SU-DHL-6 (cell line): ENCODE results near the gene CBLB.

Experiments
- H2AFZ ChIP-seq: fragments of 200-600 bp; sonication (generic); 2 replicates; pipeline ENCODE4 v1.6.1; 2014; ENCODE audit warnings: low read depth, mild to moderate bottlenecking, moderate library complexity, mixed read lengths, antibody characterized with exemption, low read length; ENCODE audit not compliant: severe bottlenecking
- H3F3A ChIP-seq: fragments of 200-600 bp; shearing (Covaris generic); 2 replicates; pipeline ENCODE4 v1.6.0; 2016; ENCODE audit warnings: antibody characterized with exemption, mild to moderate bottlenecking; ENCODE audit not compliant: insufficient read depth
- H3K27ac ChIP-seq: fragments of 200-600 bp; sonication (generic); 2 replicates; pipeline ENCODE4 v1.5.1; 2016; ENCODE audit warnings: low read depth, mild to moderate bottlenecking, low read length, moderate library complexity, mixed read lengths
- H3K27me3 ChIP-seq: fragments of 200-600 bp; sonication (generic), shearing (Covaris generic); 2 replicates; pipeline ENCODE4 v1.6.0; 2014; ENCODE audit warnings: mild to moderate bottlenecking, low read length
- H3K36me3 ChIP-seq: fragments of 200-600 bp; sonication (generic); 2 replicates; pipeline ENCODE4 v1.6.1; 2014; ENCODE audit warnings: mild to moderate bottlenecking, low read length, mixed read lengths
- H3K4me2 ChIP-seq: fragments of 300-600, 200-600 bp; shearing (Covaris generic), sonication (generic); 2 replicates; pipeline ENCODE4 v1.6.0; 2014; ENCODE audit warnings: low read length, low read depth, mild to moderate bottlenecking; ENCODE audit not compliant: poor library complexity, severe bottlenecking
- H3K4me3 ChIP-seq: fragments of 200-600 bp; sonication (generic); 2 replicates; pipeline ENCODE4 v1.5.1; 2014; ENCODE audit warnings: antibody characterized with exemption, low read length, mild to moderate bottlenecking, mixed read lengths; ENCODE audit not compliant: insufficient read depth, poor library complexity, severe bottlenecking
- H3K79me2 ChIP-seq: fragments of 200-600 bp; sonication (generic); 2 replicates; pipeline ENCODE4 v1.6.1; 2014; ENCODE audit warnings: mild to moderate bottlenecking, low read length, moderate library complexity; ENCODE audit not compliant: insufficient read depth
- H3K9ac ChIP-seq: fragments of 200-600 bp; sonication (generic); 2 replicates; pipeline ENCODE4 v1.7.0; 2014; ENCODE audit warnings: mild to moderate bottlenecking, low read length
- H3K9me2 ChIP-seq: fragments of 200-600 bp; sonication (generic); replicated peaks from 2 replicates; pipeline ENCODE4 v1.6.1; 2014; ENCODE audit warnings: low read length; ENCODE audit not compliant: insufficient read depth
- H3K9me3 ChIP-seq: fragments of 200-600 bp; sonication (generic); 2 replicates; pipeline ENCODE4 v1.6.1; 2014; ENCODE audit warnings: low read length, mixed read lengths; ENCODE audit not compliant: insufficient read depth
- H4K20me1 ChIP-seq: fragments of 200-600 bp; sonication (generic); 2 replicates; pipeline ENCODE4 v1.6.1; 2014; ENCODE audit warnings: low read depth, mild to moderate bottlenecking, antibody characterized with exemption, low read length, moderate library complexity, mixed read lengths
- CTCF ChIP-seq: fragments of 200-600 bp; sonication (generic); IDR thresholded peaks from one replicate; pipeline ENCODE4 v1.5.1; 2017; ENCODE audit warnings: antibody characterized with exemption, mild to moderate bottlenecking, low read length, moderate library complexity; ENCODE audit not compliant: insufficient read depth, poor library complexity, severe bottlenecking
- EZH2phosphoT487 ChIP-seq: fragments of 200-600 bp; sonication (generic), shearing (Covaris generic); conservative IDR thresholded peaks from 2 replicates; pipeline ENCODE4 v1.6.1; 2018; ENCODE audit warnings: mild to moderate bottlenecking, antibody characterized with exemption, low read length, moderate library complexity, mixed read lengths

CBLB gene

GRCh38 chr3:105679951-105680350 is 188.9 kb downstream of the CBLB start:
- H3K79me2 ChIP-seq, result no peaks in the 10 kb centered on the region
- TF ChIP-seq CTCF (no peak), EZH2phosphoT487 (no peak)
- H3K36me3 ChIP-seq, result peaks cover 78% of the 10 kb centered on the region
- no peak overlapping the region for H3K9ac ChIP-seq
- H3K9me2 ChIP-seq, result no peaks in the 10 kb centered on the region
- H3K9me3 ChIP-seq, result no peaks in the 10 kb centered on the region
- H3F3A ChIP-seq, result peaks cover 17% of the 10 kb centered on the region; the same call in 1 of the 2 replicates
- no peaks in the 10 kb centered on the region for H4K20me1 ChIP-seq
- no peaks in the 10 kb centered on the region for H3K27me3 ChIP-seq
- no peak overlapping the region for H2AFZ ChIP-seq
- no peak overlapping the region for H3K27ac ChIP-seq
- H3K4me2 ChIP-seq, result no peak overlapping the region
- H3K4me3 ChIP-seq, result no peak overlapping the region

GRCh38 chr3:105678017-105678416 is 190.8 kb downstream of the CBLB start:
- Histone ChIP-seq H3K9me3 (no peaks in the 10 kb centered on the region), H3F3A (peaks cover 9% of the 10 kb centered on the region; the same call in 1 of the 2 replicates), H3K27me3 (no peaks in the 10 kb centered on the region), H4K20me1 (no peaks in the 10 kb centered on the region), H3K79me2 (no peaks in the 10 kb centered on the region), H3K36me3 (peaks cover 82% of the 10 kb centered on the region), H3K9me2 (no peaks in the 10 kb centered on the region), H2AFZ (no peak overlapping the region), H3K4me2 (no peak overlapping the region), H3K9ac (no peak overlapping the region), H3K4me3 (no peak overlapping the region), H3K27ac (no peak overlapping the region)
- no peak for TF ChIP-seq EZH2phosphoT487
- no peak for TF ChIP-seq CTCF

GRCh38 chr3:105676621-105677300 is 192.1 kb downstream of the CBLB start:
- Histone ChIP-seq H3K4me2 (no peak overlapping the region), H3F3A (0 out of 2 replicates have a peak, but pooled peaks cover 9% of the 10 kb centered on the region), H3K27ac (no peak overlapping the region), H4K20me1 (no peaks in the 10 kb centered on the region), H3K79me2 (no peaks in the 10 kb centered on the region), H3K27me3 (no peaks in the 10 kb centered on the region), H3K9me2 (no peaks in the 10 kb centered on the region), H3K9me3 (no peaks in the 10 kb centered on the region), H2AFZ (no peak overlapping the region), H3K36me3 (peaks cover 88% of the 10 kb centered on the region), H3K9ac (no peak overlapping the region), H3K4me3 (no peak overlapping the region)
- TF ChIP-seq CTCF (no peak), EZH2phosphoT487 (no peak)
